Suprapubic skin (tissue), 4 donors: ENCODE results near the gene WWC2. TPM values are rescaled to one million over a fixed set of nuclear protein-coding genes. Genes with fewer than 3 reads are reported as not detected.

Experiments used
- DNase-seq, 2 donors: peaks; one replicate each; pipeline ENCODE4 v3.0.0-alpha.2; 2019; ENCODE audit warnings: low spot score in 2 of 2
- H3K27ac ChIP-seq: fragments of 200-600 bp; sonication (generic); one replicate; pipeline ENCODE4 v1.5.1; 2019
- H3K27me3 ChIP-seq: fragments of 200-600 bp; sonication (generic); one replicate; pipeline ENCODE4 v1.5.1; 2019
- H3K36me3 ChIP-seq: fragments of 200-600 bp; sonication (generic); one replicate; pipeline ENCODE4 v1.5.1; 2019
- H3K4me1 ChIP-seq: fragments of 200-600 bp; sonication (generic); one replicate; pipeline ENCODE4 v1.5.1; 2019
- H3K4me3 ChIP-seq: fragments of 200-600 bp; sonication (generic); one replicate; pipeline ENCODE4 v1.5.1; 2019; ENCODE audit warnings: mild to moderate bottlenecking
- H3K9me3 ChIP-seq: fragments of 200-600 bp; sonication (generic); one replicate; pipeline ENCODE4 v1.5.1; 2019
- CTCF ChIP-seq, 2 donors: fragments of 200-600 bp in 1 of 2; fragments of 450-650 bp in 1 of 2; sonication (generic) in 1 of 2; IDR thresholded peaks; one replicate each; pipeline ENCODE4 v1.5.1; 2016 to 2019; ENCODE audit warnings: antibody characterized with exemption in 2 of 2, mild to moderate bottlenecking in 1 of 2, moderate library complexity in 1 of 2
- EP300 ChIP-seq: sonication (generic); formaldehyde crosslinking; IDR thresholded peaks from one replicate; pipeline ENCODE4 v1.6.1; 2017; ENCODE audit warnings: antibody characterized with exemption
- POLR2A ChIP-seq, 2 donors: fragments of 450-650 bp; IDR thresholded peaks; one replicate each; pipeline ENCODE4 v1.6.1; 2017; ENCODE audit warnings: antibody characterized with exemption in 2 of 2, mild to moderate bottlenecking in 2 of 2, moderate library complexity in 2 of 2
- POLR2AphosphoS5 ChIP-seq, 3 donors: sonication (generic); formaldehyde crosslinking; IDR thresholded peaks; one replicate each; pipeline ENCODE4 v1.6.1; 2017; ENCODE audit warnings: antibody characterized with exemption in 3 of 3
- WGBS: methylation state at CpG from one replicate; pipeline ENCODE4 v1.1.5; 2018; 5-methylcytosine and 5-hydroxymethylcytosine counted together
- total RNA-seq, 4 donors: library from RNA; depleted of rRNA; stranded (reverse); fragments of >200 nt; gene quantifications; one replicate each; pipeline ENCODE4 v1.1.0, GENCODE V29; 2016

The WWC2 gene
- total RNA-seq, 4 donors from 2014 or later: 9.2 to 30.4 (median 15.2) TPM

- DNase-seq: peak in 1 of 2 donors; percentile 73
- TF ChIP-seq POLR2A (IDR thresholded peaks at IDR 0.05): no peak
- no peak for TF ChIP-seq CTCF (IDR thresholded peaks at IDR 0.05)
- TF ChIP-seq EP300: no peak
- TF ChIP-seq POLR2AphosphoS5 (IDR thresholded peaks at IDR 0.05): no peak
Measured at GRCh38 chr4:183350317-183351071, 251.4 kb downstream of the WWC2 start.

GRCh38 chr4:183352546-183352945, 253.5 kb downstream of the WWC2 start:
- 90% methylated on average over 5 of the region's 5 CpGs for WGBS
- H3K27ac ChIP-seq: no peak overlapping the region
- no peaks in the 10 kb centered on the region for H3K9me3 ChIP-seq
- TF ChIP-seq CTCF (IDR thresholded peaks at IDR 0.05): no peak
- no peak for TF ChIP-seq POLR2AphosphoS5 (IDR thresholded peaks at IDR 0.05)
- TF ChIP-seq POLR2A (IDR thresholded peaks at IDR 0.05): no peak
- no peak for TF ChIP-seq EP300
- H3K4me3 ChIP-seq: no peak overlapping the region
- peaks cover 47% of the 10 kb centered on the region for H3K4me1 ChIP-seq
- no peak for DNase-seq
- H3K36me3 ChIP-seq: no peaks in the 10 kb centered on the region
- H3K27me3 ChIP-seq: no peaks in the 10 kb centered on the region

More at GRCh38 chr4:183350317-183351071, 251.4 kb downstream of the WWC2 start:
- H3K4me1 ChIP-seq: peaks cover 34% of the 10 kb centered on the region
- peak overlapping the region; percentile 3 for H3K4me3 ChIP-seq
- H3K9me3 ChIP-seq: no peaks in the 10 kb centered on the region
- no peaks in the 10 kb centered on the region for H3K27me3 ChIP-seq
- no peak overlapping the region for H3K27ac ChIP-seq
- H3K36me3 ChIP-seq: no peaks in the 10 kb centered on the region
- WGBS: 73% methylated on average over 17 of the region's 17 CpGs

GRCh38 chr4:183353557-183353956, 254.5 kb downstream of the WWC2 start:
- H3K4me3 ChIP-seq: no peak overlapping the region
- H3K36me3 ChIP-seq: no peaks in the 10 kb centered on the region
- no peaks in the 10 kb centered on the region for H3K9me3 ChIP-seq
- H3K27me3 ChIP-seq: no peaks in the 10 kb centered on the region
- 65% methylated on average over 8 of the region's 8 CpGs for WGBS
- H3K27ac ChIP-seq: no peak overlapping the region
- peaks cover 47% of the 10 kb centered on the region for H3K4me1 ChIP-seq
- TF ChIP-seq EP300: no peak
- no peak for TF ChIP-seq POLR2A (IDR thresholded peaks at IDR 0.05)
- no peak for TF ChIP-seq CTCF (IDR thresholded peaks at IDR 0.05)
- no peak for TF ChIP-seq POLR2AphosphoS5 (IDR thresholded peaks at IDR 0.05)
- DNase-seq: no peak

GRCh38 chr4:183354219-183354618, 255.2 kb downstream of the WWC2 start:
- WGBS: 53% methylated on average over 9 of the region's 9 CpGs
- Histone ChIP-seq H3K4me3 (no peak overlapping the region), H3K27ac (no peak overlapping the region), H3K9me3 (no peaks in the 10 kb centered on the region), H3K27me3 (no peaks in the 10 kb centered on the region), H3K4me1 (peaks cover 43% of the 10 kb centered on the region), H3K36me3 (no peaks in the 10 kb centered on the region)
- TF ChIP-seq POLR2AphosphoS5 (IDR thresholded peaks at IDR 0.05) (no peak), CTCF (IDR thresholded peaks at IDR 0.05) (no peak), EP300 (no peak)
- peak in 1 of 2 donors; percentile 14 for DNase-seq

GRCh38 chr4:183355405-183355804, 256.3 kb downstream of the WWC2 start:
- 46% methylated on average over 4 of the region's 4 CpGs for WGBS
- no peak for TF ChIP-seq POLR2A (IDR thresholded peaks at IDR 0.05)
- no peak for TF ChIP-seq POLR2AphosphoS5 (IDR thresholded peaks at IDR 0.05)
- TF ChIP-seq CTCF (IDR thresholded peaks at IDR 0.05): no peak
- no peak for TF ChIP-seq EP300

More at GRCh38 chr4:183355405-183355804, 256.3 kb downstream of the WWC2 start:
- no peak for DNase-seq
- Histone ChIP-seq H3K4me1 (peaks cover 34% of the 10 kb centered on the region), H3K27ac (no peak overlapping the region), H3K27me3 (no peaks in the 10 kb centered on the region), H3K9me3 (no peaks in the 10 kb centered on the region), H3K4me3 (no peak overlapping the region), H3K36me3 (no peaks in the 10 kb centered on the region)
